Sigmoid colon (tissue), 3 donors: ENCODE results near the gene TEX13B.

Experiments used
- CTCF ChIP-seq, 4 experiments: fragments of 450-650 bp in 3 of 4; fragments of 200-600 bp in 1 of 4; IDR thresholded peaks; one replicate each; pipeline ENCODE4 v1.5.1; 2016 to 2019; ENCODE audit warnings: antibody characterized with exemption in 4 of 4, mild to moderate bottlenecking in 3 of 4, moderate library complexity in 2 of 4
- POLR2A ChIP-seq, 2 donors: fragments of 450-650 bp; IDR thresholded peaks; one replicate each; pipeline ENCODE4 v1.6.1; 2016; ENCODE audit warnings: antibody characterized with exemption in 2 of 2, mild to moderate bottlenecking in 2 of 2, moderate library complexity in 2 of 2

GRCh38 chrX:107968623-107969022 lies 13.5 kb downstream of the TEX13B start:
- TF ChIP-seq POLR2A (IDR thresholded peaks at IDR 0.05) (no peak), CTCF (IDR thresholded peaks at IDR 0.05) (no peak)
